H1 (cell line): Measurements from ENCODE around the gene LEKR1. TPM values are rescaled to one million over a fixed set of nuclear protein-coding genes. Genes with fewer than 3 reads are reported as not detected.

Experiments used
- polyA plus RNA-seq, 7 experiments: library from polyadenylated mRNA; depleted of rRNA in 3 of 7; stranded (reverse) in 5 of 7; unstranded in 2 of 7; fragments of >200 nt in 5 of 7; fragments of 200-250 nt in 2 of 7; gene quantifications; 1 replicate in 5 of 7; 2 replicates in 1 of 7; 4 replicates in 1 of 7; pipeline versions ENCODE4 v1.2.1 to v1.2.3, GENCODE V29; 2011 to 2013; ENCODE audit warnings: missing spikeins in 2 of 7, mixed read lengths in 2 of 7
- total RNA-seq: library from RNA; stranded (reverse); fragmentation: NEBNext Ultra II Directional; extraction: Animal tissue kit (Norgen Biotek cat#: 25700); gene quantifications from 2 replicates; pipeline ENCODE4 v1.2.1, GENCODE V29; 2021
- TF ChIP-seq, protein P1 (sequence below): IDR thresholded peaks from 2 replicates; pipeline ENCODE4 v1.6.1; 2011; ENCODE audit warnings: low read depth, mild to moderate bottlenecking, low read length; ENCODE audit not compliant: insufficient read depth

LEKR1 gene
- total and polyA plus RNA-seq, 2 of the 8 experiments (the other 6 are each of a cell fraction or from before 2014, with no cell fraction given): 0.08 TPM; not detected in 1

DNA sequence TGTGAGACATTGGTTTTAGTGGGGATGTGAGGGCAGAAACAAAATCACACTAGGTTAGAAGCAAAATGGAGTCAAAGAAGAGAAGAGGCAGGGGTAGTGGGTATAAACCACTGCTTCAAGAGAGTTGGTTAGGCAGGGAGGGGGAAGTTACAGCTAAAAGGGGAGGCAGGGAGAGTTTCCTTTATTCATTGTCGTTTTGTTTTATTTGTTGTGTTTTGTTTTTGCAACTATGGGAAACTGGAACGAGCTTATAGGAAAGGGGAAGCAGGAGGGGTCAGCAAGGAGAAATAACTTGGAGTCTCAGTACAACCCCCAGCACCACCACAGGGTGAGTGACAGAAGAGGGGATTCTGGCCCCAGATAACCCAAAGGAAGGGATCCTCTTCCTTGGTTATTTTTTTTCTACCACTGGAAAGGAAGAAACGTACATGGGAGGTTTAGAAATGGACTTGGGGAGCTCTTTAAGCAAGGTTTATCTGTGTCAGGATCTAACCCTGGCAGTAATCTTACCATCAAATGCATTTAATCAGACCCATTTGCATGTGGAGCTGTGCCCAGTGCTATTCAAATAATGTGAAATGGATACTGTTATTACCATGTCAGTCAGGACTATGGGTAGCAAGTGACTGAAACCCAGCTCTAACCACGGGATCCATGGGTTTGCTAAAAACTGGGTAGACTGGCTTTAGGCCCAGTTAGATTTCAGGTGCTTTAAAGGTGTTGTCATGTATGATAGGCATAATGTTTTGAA, 265.1 kb downstream of the LEKR1 start (continued):
- TF ChIP-seq, protein P1, sequence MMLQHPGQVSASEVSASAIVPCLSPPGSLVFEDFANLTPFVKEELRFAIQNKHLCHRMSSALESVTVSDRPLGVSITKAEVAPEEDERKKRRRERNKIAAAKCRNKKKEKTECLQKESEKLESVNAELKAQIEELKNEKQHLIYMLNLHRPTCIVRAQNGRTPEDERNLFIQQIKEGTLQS: no peak
